ENCODE results near the gene GFOD1. TPM values are rescaled to one million over a fixed set of nuclear protein-coding genes. Genes with fewer than 3 reads are reported as not detected.

GFOD1 gene
- total and polyA plus RNA-seq, 10 of the 15 experiments (the other 5 are each of a cell fraction or from before 2014, with no cell fraction given): 6.5 to 41.4 (median 16.0) TPM

DNA sequence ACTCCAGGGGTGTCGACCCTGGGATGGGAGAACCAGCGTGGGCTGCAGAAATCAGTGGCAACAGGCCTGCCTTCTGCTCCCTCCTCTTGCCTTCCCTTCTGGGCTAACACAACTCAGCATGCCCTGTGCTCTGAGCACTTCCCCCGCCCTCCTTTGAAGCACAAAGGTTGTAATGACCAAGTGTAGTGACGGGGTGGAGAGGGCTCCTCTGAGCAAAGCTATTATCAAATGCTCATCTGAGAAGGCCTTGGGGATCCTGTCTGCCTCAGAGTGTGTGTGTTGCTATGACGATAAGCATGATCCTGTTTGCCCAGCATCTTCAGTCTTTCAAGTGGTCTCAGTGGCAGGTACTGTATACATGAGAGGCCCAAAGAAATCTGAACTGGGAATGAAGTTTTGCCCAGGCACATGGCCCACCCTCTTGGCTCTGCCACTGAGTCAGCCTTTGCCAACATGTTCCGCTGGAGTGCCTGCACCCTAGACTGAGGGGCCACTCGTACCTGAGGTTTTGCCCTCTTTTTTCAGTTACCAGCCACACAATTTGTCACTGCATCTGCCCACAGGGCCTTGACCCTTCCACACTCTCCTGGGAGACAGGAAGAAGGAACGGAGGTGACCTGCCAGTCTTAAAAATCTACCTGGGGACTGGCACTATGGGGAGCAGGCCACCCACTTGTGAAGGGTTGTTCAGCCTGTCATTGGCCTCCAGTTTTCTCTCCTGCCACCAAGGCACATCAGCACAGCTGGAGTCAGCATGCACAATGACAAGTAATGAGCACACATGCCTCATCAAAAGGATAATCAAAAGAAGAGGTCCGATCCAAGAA lies 74.5 kb downstream of the GFOD1 start:
- POLR2A ChIA-PET: interaction anchor here (1.1 to 1.2 kb wide), 2 partner anchors 9 to 27 kb away, joined by 3 to 4 read pairs; no protein-coding TSS in a partner anchor
- H3K9me3 ChIP-seq (replicated peaks; ENCODE audit: control insufficient read depth, insufficient read depth, low read length): no peaks in the 10 kb centered on the region; the same call in 2 of the 3 replicates
- H4K20me1 ChIP-seq (ENCODE audit: control insufficient read depth, insufficient read depth): no peaks in the 10 kb centered on the region
- FAIRE-seq: no peak
- H3K27ac ChIP-seq (ENCODE audit: control insufficient read depth, insufficient read depth): no peak overlapping the region
- no peaks in the 10 kb centered on the region for H3K27me3 ChIP-seq (replicated peaks in 1 of 2; ENCODE audit: control insufficient read depth in 2 of 2, insufficient read depth in 2 of 2, low read length in 1 of 2)
- H3K4me2 ChIP-seq (ENCODE audit: control insufficient read depth, insufficient read depth): no peak overlapping the region
- H3K9ac ChIP-seq (ENCODE audit: control insufficient read depth, insufficient read depth, low read length): no peak overlapping the region
- ATAC-seq: no peak
- RAD21 ChIA-PET (ENCODE audit: unreplicated experiment): interaction anchor here (1.3 kb wide), 2 partner anchors 10 to 13 kb away, joined by 4 to 5 read pairs; no protein-coding TSS in a partner anchor
- no peak overlapping the region for H3K4me3 ChIP-seq
- TF ChIP-seq RAD21 (IDR thresholded peaks at IDR 0.05; ENCODE audit: insufficient read depth, low read depth, low read length) (no peak), ZNF384 (IDR thresholded peaks at IDR 0.05; ENCODE audit: borderline replicate concordance, low read depth, low read length) (no peak), BMI1 (IDR thresholded peaks at IDR 0.05; ENCODE audit: borderline replicate concordance) (no peak), WRNIP1 (IDR thresholded peaks at IDR 0.05; ENCODE audit: borderline replicate concordance, low read depth, low read length) (no peak), RB1 (IDR thresholded peaks at IDR 0.05; ENCODE audit: borderline replicate concordance) (no peak), MYC (IDR thresholded peaks at IDR 0.05; ENCODE audit: insufficient read depth, insufficient read length, insufficient replicate concordance, low read length, severe bottlenecking) (no peak), PML (IDR thresholded peaks at IDR 0.05; ENCODE audit: low read length) (no peak)
- CTCF ChIA-PET: interaction anchor here (1.0 to 1.7 kb wide), 3 partner anchors 14 to 125 kb away, joined by 3 to 5 read pairs (median 4); no protein-coding TSS in a partner anchor
- peaks cover 4 to 5% of the 10 kb centered on the region in 2 experiments; a peak in 3 of 4 replicates for H3K36me3 ChIP-seq (ENCODE audit: control insufficient read depth in 2 of 2, insufficient read depth in 2 of 2, low read length in 1 of 2)
- intact Hi-C loops (cut with micrococcal nuclease; ENCODE audit: unreplicated experiment): no loop called here
- SMC1A ChIA-PET (ENCODE audit: uncharacterized antibody, unreplicated experiment): interaction anchor here (0.7 to 4.6 kb wide), 3 partner anchors 9 to 124 kb away, joined by 3 to 32 read pairs (median 3); no protein-coding TSS in a partner anchor
- WGBS (ENCODE audit: insufficient coverage, insufficient replicate concordance, low lambda C conversion rate, missing lambda C conversion rate): 88% methylated on average over 9 of the region's 9 CpGs
- H3K79me2 ChIP-seq (ENCODE audit: control insufficient read depth, insufficient read depth, low read length): peaks cover 9% of the 10 kb centered on the region
- H3K4me1 ChIP-seq (ENCODE audit: control insufficient read depth, insufficient read depth, low read length): no peaks in the 10 kb centered on the region
- no peak overlapping the region for H2AFZ ChIP-seq (ENCODE audit: control insufficient read depth, low read depth, low read length)
- no peak for DNase-seq (ENCODE audit: low read depth, low spot score)
- BruUV-seq (replicated peaks): no TSS peak
- in situ Hi-C loops (cut with MboI): no loop called here

Data from GM12878 (cell line).